ENCODE results near the gene TSPYL6. TPM values are rescaled to one million over a fixed set of nuclear protein-coding genes. Genes with fewer than 3 reads are reported as not detected.

Gene TSPYL6
- total and polyA plus RNA-seq, 2 experiments from 2014 or later, result not detected

DNA sequence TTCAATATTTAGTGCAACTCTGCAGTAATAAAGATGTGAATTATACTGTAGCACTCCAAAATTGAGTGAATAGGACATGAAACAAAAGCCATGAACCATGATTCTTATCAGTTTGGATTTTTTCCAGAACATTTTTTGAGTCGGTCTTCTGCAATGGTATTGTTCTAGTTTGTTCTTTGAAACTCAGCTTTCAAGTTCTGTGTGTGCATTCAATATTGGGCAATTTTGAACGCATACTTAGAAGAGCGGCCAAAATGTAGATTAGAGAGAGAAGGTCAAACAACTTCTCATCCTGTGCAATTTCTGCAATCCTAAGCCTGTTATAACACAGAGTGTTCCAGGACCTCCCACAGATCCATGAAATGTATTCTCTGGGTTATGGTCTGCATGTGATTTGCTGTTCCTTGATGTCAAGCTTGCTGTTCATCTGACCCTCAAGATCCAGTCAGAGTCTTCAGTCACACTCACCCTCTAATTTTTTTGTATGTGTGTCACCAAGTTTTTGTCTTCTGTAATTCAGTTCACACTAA is 48.3 kb downstream of the TSPYL6 start:
- TF ChIP-seq, protein P1, sequence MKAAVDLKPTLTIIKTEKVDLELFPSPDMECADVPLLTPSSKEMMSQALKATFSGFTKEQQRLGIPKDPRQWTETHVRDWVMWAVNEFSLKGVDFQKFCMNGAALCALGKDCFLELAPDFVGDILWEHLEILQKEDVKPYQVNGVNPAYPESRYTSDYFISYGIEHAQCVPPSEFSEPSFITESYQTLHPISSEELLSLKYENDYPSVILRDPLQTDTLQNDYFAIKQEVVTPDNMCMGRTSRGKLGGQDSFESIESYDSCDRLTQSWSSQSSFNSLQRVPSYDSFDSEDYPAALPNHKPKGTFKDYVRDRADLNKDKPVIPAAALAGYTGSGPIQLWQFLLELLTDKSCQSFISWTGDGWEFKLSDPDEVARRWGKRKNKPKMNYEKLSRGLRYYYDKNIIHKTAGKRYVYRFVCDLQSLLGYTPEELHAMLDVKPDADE (IDR thresholded peaks at IDR 0.05), result no peak
- no peak for TF ChIP-seq EZH2 (IDR thresholded peaks at IDR 0.05; ENCODE audit: low read depth, unreplicated experiment)
- no peak for TF ChIP-seq ZNF114 (CRISPR knock-in tag; IDR thresholded peaks at IDR 0.05)
- TF ChIP-seq JUNB (IDR thresholded peaks at IDR 0.05; ENCODE audit: unreplicated experiment), result no peak
- no peak for TF ChIP-seq EZH2phosphoT487 (IDR thresholded peaks at IDR 0.05; ENCODE audit: unreplicated experiment)
- TF ChIP-seq ZNF331 (CRISPR knock-in tag; IDR thresholded peaks at IDR 0.05; ENCODE audit: low read depth), result no peak
- TF ChIP-seq CREB1 (CRISPR knock-in tag; IDR thresholded peaks at IDR 0.05; ENCODE audit: low read depth), result no peak
- TF ChIP-seq, protein P2, sequence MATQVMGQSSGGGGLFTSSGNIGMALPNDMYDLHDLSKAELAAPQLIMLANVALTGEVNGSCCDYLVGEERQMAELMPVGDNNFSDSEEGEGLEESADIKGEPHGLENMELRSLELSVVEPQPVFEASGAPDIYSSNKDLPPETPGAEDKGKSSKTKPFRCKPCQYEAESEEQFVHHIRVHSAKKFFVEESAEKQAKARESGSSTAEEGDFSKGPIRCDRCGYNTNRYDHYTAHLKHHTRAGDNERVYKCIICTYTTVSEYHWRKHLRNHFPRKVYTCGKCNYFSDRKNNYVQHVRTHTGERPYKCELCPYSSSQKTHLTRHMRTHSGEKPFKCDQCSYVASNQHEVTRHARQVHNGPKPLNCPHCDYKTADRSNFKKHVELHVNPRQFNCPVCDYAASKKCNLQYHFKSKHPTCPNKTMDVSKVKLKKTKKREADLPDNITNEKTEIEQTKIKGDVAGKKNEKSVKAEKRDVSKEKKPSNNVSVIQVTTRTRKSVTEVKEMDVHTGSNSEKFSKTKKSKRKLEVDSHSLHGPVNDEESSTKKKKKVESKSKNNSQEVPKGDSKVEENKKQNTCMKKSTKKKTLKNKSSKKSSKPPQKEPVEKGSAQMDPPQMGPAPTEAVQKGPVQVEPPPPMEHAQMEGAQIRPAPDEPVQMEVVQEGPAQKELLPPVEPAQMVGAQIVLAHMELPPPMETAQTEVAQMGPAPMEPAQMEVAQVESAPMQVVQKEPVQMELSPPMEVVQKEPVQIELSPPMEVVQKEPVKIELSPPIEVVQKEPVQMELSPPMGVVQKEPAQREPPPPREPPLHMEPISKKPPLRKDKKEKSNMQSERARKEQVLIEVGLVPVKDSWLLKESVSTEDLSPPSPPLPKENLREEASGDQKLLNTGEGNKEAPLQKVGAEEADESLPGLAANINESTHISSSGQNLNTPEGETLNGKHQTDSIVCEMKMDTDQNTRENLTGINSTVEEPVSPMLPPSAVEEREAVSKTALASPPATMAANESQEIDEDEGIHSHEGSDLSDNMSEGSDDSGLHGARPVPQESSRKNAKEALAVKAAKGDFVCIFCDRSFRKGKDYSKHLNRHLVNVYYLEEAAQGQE (IDR thresholded peaks at IDR 0.05; ENCODE audit: unreplicated experiment), result no peak
- no peak for TF ChIP-seq NANOG (IDR thresholded peaks at IDR 0.05; ENCODE audit: borderline replicate concordance)
- TF ChIP-seq STAT1 (IDR thresholded peaks at IDR 0.05; ENCODE audit: unreplicated experiment), result no peak
- TF ChIP-seq, protein P3, sequence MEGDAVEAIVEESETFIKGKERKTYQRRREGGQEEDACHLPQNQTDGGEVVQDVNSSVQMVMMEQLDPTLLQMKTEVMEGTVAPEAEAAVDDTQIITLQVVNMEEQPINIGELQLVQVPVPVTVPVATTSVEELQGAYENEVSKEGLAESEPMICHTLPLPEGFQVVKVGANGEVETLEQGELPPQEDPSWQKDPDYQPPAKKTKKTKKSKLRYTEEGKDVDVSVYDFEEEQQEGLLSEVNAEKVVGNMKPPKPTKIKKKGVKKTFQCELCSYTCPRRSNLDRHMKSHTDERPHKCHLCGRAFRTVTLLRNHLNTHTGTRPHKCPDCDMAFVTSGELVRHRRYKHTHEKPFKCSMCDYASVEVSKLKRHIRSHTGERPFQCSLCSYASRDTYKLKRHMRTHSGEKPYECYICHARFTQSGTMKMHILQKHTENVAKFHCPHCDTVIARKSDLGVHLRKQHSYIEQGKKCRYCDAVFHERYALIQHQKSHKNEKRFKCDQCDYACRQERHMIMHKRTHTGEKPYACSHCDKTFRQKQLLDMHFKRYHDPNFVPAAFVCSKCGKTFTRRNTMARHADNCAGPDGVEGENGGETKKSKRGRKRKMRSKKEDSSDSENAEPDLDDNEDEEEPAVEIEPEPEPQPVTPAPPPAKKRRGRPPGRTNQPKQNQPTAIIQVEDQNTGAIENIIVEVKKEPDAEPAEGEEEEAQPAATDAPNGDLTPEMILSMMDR (conservative IDR thresholded peaks at IDR 0.05; ENCODE audit: low read depth in 2 of 2), result no peak
- TF ChIP-seq POLR2AphosphoS5 (IDR thresholded peaks at IDR 0.05; ENCODE audit: low read depth), result no peak
- Mint-ChIP-seq H3K27me3 (ENCODE audit: insufficient read depth, low read depth, poor library complexity) (no peaks in the 10 kb centered on the region), H3K27ac (no peak overlapping the region), H3K4me3 (no peak overlapping the region), H3K4me1 (no peaks in the 10 kb centered on the region), H3K36me3 (ENCODE audit: low read depth) (no peaks in the 10 kb centered on the region), H3K9me3 (no peaks in the 10 kb centered on the region)
- H3K4me2 ChIP-seq, result no peak overlapping the region
- H3K79me2 ChIP-seq (replicated peaks; ENCODE audit: insufficient read depth), result no peaks in the 10 kb centered on the region
- H3F3A ChIP-seq (replicated peaks; ENCODE audit: low read depth), result no peaks in the 10 kb centered on the region
- H3K27ac ChIP-seq (ENCODE audit: low read depth), result no peak overlapping the region
- H3K9me2 ChIP-seq (ENCODE audit: insufficient read depth), result no peaks in the 10 kb centered on the region
- H2AFZ ChIP-seq, result no peak overlapping the region
- no peaks in the 10 kb centered on the region for H3K27me3 ChIP-seq (ENCODE audit: insufficient read depth)
- no peak overlapping the region for H3K4me3 ChIP-seq
- no peaks in the 10 kb centered on the region for H3K4me1 ChIP-seq (ENCODE audit: insufficient read depth)
- H3K36me3 ChIP-seq (ENCODE audit: insufficient read depth), result no peaks in the 10 kb centered on the region
- no peaks in the 10 kb centered on the region for H4K20me1 ChIP-seq (replicated peaks; ENCODE audit: insufficient read depth)
- ATAC-seq (no peak), DNase-seq (ENCODE audit: low spot score) (no peak)
